Measurements from ENCODE around the gene SMAD6.

SMAD6 gene

DNA sequence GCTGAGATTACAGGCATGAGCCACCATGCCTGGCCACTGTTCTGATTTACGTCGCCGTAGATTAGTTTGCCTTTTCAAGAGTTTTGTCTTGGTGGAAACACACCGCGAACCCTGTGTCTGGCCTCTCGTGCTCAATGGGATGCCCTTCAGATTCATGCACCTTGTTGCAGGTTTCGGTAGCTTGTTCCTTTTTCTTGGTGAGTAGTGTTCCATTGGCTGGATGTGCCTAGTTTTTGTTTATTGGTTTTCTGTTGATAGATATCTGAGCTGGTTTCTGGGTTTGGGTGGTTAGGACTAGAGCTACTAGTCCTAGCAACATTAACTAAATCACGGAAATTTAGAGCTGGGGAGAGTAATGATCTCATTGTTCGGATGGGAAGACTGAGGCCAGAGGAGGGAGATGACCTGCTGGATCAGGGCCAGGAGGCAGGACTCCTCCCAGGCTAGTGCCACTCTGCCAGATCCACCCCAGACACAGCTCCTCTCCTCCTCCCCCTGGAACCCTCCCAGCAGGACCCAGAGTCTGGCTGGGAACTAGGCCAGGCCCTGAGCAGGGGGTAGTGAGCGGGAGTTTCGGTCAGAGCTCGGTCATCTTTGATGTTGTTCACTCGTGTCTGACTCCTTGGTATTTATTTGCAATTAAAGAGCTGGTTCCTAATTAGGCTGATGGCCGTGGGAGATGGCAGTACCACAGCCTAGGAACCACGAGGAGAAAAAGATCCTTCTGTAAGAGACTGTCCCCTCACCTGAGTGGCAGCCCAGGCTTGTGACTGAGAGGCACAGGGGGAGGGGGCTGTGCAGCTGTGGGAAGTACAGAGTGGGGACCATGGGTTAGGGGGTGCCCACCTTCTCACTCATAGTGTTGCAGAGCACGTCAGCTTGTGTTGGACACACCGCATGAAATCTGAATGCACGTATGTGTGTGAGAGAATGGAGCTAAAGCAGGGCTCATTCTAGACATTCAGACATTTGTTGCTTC is 73.4 kb downstream of the SMAD6 start:
- DNase-seq (ENCODE audit: low spot score): no peak

DNA sequence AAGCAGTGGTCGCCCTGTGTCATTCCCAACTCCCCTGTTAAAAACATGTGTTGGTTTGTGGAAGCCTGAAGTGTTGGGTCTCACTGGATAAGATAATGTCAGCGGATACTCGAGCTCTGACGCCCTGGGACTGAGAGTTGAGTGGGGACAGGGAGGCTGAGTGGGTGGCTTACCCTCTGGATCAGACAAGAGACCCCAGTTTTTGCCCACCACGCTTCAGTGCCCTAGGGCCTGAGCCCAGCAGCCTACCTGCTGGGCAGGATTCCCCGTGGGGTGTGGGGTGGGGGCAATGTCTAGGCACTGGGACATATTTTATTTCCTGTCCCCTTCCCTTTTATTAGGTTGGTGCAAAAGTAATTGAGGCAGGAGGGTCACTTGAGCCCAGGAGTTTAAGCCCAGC is 75.0 kb downstream of the SMAD6 start:
- no peak for DNase-seq (ENCODE audit: low spot score)

DNA sequence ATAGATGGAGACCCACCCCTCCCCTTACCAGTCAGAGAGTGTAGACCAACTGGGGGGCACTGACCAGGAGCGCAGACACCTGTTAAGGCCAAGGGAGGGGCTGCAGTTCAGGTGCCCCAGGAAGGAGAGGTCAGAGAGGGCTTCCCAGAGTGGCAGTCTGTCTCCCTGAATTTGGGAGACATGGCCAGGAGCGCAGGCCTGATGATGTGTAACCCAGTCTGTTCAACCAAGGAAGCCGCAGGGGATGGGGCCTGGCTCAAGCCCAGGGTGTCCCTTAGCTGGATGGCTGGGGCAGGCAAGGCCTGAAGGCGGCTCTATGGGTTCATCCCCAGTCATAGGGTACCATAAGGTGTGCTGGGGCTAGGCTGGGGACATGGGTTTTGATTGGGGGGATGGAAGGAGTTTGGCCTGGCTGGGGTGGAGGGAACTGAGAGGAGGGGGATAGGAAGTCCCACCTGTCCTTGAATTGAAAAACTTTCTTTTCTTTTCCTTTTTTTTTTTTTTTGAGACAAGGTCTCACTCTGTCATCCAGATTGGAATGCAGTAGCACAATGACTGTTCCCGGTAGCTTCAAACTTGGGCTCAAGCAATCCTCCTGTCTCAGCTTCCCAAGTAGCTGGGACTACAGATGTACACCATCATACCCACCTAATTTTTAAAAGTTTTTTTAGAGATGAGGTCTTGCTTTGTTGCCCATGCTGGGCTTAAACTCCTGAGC is 75.7 kb downstream of the SMAD6 start:
- no peak for DNase-seq (ENCODE audit: low spot score)

DNA sequence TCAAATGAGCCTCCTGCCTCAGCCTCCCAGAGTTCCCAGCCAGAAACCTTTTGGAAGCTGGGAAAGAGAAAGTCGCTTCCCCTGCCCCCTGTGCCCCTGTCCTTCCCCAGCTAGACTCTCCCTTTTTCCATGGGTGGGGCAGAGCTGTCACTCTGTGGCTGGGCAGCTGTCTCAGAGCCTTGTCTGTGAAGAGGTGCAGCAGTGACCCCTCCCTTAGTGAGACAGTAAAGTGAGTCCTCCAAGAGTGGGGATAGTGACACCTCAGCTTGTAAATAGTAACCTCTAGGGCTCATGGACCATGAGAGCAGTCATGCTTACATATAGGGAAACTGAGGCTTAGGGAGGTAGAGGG is 76.3 kb downstream of the SMAD6 start:
- no peak for DNase-seq (ENCODE audit: low spot score)

DNA sequence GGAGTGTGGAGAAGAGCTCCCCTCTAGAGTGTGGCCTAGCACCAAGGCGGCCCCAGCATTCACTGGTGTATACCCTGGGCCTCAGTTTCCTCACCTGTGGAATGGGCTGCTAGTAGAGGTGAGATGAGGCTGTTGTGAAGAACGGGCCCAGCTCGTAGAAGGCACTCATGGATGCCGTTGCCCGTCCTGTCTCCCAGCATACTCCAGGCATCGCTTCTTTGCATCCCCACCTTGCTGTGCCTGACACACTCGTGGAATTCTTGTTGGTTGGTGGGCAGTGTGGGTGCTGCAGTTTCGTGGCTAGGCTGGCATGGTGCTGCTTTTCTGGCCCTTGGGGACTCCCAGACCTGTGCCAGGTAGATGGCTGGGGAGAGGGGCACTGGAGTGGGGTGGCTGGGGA is 76.7 kb downstream of the SMAD6 start:
- no peak for DNase-seq (ENCODE audit: low spot score)

DNA sequence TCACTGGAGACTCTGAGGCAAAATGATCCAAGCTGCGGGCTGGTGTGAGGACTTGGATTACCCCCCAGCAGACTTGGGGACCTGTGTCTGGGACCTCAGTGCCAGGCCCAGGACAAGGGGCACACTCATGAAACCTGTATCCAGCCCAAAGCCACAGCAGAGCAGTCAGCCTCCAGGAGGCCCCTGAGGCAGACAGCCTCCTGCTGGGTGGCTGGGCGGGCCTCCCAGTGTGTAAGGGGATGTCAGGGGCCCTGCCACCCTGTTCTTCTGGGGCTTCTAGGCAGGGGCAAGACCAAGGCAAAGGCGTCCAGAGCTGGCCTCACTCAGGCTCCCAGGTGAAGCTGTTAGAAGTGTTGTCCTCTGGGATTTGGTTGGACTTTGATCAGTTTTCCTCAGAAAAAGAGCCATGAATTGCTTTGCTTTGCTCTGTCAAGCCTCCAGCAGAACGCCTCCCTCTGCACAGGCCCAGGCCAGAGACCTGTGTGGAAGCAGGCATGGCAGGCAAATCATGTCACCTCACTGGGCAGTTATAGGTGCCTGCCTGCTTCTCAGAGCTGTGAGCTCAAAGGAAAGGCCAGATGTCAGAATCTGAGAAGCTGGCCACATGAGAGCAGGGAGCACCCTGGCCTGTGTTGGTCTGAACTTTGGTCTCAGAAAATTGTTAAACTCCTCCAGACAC is 77.4 kb downstream of the SMAD6 start:
- no peak for DNase-seq (ENCODE audit: low spot score)

DNA sequence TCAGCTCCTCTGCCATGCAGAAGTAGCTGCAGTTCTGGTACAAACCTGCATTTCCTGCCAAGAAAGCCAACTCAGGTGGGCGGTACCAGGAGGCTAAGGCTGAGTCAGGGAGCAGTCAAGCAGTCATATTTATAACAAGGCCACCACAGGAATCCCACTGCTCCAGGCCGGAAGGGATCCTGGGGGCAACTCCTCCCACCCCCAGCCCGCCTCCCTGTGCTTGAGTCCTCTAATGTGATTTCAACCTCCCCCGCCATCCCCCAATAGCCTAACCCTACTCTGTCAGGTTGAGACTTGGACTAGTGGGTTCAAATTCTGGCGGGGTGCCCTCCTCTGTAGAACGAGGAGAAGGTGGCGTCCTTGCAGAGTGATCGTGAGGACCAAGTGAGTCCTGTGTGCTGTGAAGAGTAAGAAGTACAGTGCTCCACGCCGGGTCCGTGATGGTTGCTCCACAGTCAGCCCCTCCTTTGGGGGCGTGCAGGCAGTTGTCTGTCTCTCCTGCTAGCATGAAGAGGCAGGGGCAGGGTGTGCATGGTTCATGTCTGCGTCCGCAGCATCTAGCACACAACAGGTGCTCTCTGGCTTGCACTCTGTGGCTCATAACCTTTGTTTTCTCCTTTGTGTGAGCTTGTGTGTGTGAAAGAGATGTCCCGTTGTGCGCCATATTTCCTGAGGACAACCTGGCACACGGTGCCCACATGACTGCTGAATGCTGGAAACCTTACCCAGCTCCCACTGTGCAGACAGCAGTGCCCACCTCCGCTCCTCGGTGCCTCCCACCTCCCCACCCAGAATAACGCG is 78.3 kb downstream of the SMAD6 start:
- DNase-seq (ENCODE audit: low spot score): no peak

DNA sequence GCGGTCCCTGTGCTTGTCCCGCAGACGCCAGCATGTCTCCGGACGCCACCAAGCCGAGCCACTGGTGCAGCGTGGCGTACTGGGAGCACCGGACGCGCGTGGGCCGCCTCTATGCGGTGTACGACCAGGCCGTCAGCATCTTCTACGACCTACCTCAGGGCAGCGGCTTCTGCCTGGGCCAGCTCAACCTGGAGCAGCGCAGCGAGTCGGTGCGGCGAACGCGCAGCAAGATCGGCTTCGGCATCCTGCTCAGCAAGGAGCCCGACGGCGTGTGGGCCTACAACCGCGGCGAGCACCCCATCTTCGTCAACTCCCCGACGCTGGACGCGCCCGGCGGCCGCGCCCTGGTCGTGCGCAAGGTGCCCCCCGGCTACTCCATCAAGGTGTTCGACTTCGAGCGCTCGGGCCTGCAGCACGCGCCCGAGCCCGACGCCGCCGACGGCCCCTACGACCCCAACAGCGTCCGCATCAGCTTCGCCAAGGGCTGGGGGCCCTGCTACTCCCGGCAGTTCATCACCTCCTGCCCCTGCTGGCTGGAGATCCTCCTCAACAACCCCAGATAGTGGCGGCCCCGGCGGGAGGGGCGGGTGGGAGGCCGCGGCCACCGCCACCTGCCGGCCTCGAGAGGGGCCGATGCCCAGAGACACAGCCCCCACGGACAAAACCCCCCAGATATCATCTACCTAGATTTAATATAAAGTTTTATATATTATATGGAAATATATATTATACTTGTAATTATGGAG is 79.1 kb downstream of the SMAD6 start:
- DNase-seq (ENCODE audit: low spot score): no peak

DNA sequence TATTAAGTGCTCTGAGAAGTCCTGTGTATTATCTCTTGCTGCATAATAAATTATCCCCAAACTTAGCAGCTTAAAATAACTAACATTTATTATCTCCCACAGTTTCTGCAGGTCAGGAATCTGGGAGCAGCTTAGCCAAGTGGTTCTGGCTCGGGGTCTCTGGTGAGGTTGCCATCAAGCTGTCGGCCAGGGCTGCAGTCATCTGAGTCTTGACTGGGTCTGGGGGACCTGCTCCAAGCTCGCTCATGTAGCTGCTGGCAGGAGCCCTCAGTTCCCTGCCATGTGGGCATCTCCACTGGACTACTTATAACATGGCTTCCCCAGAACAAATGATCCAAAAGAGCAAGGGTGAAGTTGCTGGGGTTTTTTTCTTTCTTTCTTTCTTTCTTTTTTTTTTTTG is 80.7 kb downstream of the SMAD6 start:
- no peak for DNase-seq (ENCODE audit: low spot score)

DNA sequence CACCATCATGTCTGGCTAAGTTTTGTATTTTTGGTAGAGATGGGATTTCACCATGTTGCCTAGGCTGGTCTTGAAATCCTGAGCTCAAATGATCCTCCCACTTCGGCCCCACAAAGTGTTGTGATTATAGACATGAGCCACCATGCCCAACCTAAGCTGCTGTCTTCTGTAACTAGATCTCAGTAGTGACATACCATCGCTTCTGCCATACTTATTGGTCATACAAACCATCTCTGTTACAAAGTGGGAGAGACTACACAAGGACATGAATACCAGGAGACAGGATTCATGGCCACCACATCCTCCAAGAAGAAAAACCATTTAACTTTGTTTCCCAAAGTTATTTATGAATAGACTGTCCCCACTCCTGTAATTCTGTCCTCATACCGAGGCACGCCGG is 81.3 kb downstream of the SMAD6 start:
- DNase-seq (ENCODE audit: low spot score): no peak

DNA sequence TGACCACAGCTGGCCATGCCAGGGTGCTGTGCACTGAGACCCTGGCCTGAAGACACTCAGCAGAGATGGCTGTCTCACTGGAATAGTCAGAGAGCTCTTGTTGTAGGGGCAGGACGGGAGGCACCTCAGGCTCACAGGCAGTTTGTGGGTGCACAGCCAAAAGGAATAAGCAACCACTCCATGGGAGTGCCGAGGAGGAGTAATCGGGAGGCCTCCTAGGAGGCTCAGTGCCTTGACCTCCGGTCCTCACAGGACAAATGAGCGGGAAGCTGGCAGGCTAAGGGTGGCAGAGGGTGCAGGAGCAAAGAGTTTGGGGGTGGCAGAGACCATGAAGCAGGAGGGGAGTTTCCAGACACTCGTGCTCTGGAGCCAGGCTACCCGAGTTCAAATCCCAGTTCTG is 81.7 kb downstream of the SMAD6 start:
- DNase-seq (ENCODE audit: low spot score): no peak

DNA sequence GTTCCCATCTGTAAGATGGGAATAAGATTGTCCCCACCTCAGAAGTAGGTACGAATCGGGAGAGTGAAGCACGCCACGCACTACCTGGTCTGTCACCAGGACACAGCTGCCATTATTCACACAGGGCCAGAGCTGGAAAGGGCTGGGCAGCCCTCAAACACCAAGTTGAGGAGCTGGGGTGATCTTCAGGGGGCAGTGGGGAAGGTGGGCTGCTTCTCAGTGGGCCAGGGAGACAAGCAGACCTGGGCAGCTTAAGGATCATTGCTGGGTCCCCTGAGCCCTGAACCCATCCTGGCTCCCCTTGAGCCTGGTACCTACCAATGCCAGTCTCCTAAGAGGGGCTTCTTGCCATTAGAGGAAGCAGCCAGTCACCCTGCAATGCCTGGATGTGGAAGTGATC is 82.1 kb downstream of the SMAD6 start:
- DNase-seq (ENCODE audit: low spot score): no peak

DNA sequence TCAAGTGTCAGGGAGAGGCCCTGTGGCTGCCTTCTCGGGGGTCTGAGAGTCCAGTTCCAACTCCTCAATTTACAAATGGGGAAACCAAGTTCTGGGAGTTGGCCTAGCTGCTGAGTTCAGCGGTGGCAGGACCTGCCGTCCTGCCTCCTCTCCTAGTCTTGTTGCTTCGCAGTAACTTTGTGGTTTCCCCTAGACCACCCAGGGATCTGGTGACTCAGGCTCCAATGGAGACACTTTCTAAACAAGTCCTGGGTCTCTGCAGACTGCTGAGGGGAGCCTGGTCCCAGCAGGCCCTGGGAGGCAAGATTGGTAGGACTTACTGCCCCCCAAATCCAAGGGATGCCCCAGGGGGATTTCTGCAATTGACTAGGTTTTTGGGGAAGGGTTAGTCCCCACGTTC is 83.6 kb downstream of the SMAD6 start:
- DNase-seq (ENCODE audit: low spot score): no peak

DNA sequence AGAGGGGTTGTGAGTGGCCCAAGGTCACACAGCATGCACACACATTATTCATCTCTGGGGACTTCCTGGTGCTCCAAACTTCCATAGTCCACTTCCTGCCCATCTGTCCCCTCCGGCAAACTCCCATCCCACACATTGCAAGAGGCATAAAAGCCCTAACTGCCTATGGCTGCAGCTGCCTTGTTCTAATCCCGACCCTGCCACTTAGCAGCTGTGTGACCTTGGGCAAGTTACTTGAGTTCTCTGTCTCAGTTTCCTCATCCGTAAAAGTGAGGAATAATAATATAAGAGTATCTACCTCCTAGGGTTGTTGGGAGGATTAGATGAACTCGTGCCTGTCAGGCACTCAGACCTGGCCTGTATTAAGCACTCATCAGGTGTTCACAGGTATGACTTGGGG is 84.2 kb downstream of the SMAD6 start:
- no peak for DNase-seq (ENCODE audit: low spot score)

DNA sequence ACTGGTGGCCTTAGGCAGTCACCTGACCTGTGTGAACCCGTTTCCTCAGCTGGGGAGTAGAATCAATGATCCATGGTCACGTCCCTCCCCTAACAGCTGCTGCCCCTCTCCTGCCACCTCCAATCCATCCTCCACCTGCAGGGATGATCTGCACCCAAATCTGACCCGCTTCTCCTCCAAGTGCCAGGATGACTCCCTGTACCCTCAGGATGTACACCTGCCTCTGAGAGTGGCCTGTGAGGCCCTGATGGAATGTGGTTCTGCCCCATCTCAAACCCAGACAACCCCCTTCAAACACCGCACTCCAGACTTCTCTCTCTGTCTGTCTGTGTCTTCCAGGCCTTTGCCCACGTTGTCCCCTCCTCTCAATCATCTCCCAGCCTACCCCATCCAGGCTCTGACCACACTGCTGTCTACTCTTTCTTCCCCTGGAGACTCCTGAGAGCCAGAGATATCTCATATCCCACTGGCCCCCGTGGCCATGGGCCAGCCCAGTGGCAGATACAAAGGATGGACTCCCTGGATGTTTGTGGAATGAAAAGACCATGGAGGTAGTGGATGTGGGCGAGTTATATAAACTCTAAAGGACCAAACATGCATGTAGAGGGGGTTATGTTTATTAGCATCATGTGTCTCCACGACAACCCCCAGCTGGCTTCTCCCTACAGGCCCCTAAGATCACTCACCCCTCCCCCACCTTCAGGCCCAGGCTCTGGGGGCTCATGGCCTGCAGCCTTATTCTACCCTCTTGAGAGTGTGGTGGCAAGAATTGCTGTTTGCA is 84.9 kb downstream of the SMAD6 start:
- DNase-seq (ENCODE audit: low spot score): no peak

DNA sequence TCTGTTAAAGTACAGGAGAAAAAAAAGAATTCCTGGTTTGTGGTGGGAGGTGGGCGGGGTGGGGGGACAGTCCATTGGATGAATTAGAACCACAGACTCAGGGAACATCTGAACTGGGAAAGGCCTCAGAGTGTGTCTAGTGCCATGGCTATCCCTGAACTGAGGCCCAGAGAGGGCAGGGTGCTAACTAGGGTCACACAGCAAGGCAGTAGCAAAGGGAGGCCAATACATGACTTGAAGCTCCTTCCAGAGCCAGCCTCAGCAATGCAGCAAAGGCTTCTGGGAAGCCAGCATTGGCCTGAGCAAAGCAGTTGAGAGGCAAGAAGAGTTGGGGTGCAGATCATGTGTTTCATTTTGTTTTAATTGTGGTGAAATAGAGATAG is 85.4 kb downstream of the SMAD6 start:
- DNase-seq (ENCODE audit: low spot score): no peak

DNA sequence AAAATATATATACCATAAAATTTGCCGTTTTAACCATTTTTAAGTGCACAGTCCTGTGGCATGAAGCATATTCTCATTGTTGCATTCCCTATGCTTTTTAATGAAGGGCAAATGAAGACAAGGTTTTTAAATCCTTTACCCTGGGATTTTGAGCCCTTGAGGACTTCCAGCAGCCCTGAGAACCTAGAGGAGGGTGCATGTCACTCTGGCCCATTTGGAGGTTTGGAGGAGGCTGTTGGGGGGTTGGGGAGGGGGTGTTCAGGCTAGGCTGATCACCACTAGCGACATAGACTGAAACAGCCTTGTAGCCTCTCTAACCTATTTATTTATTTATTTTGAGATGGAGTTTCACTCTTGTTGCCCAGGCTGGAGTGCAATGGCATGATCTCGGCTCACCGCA is 86.0 kb downstream of the SMAD6 start:
- no peak for DNase-seq (ENCODE audit: low spot score)

DNA sequence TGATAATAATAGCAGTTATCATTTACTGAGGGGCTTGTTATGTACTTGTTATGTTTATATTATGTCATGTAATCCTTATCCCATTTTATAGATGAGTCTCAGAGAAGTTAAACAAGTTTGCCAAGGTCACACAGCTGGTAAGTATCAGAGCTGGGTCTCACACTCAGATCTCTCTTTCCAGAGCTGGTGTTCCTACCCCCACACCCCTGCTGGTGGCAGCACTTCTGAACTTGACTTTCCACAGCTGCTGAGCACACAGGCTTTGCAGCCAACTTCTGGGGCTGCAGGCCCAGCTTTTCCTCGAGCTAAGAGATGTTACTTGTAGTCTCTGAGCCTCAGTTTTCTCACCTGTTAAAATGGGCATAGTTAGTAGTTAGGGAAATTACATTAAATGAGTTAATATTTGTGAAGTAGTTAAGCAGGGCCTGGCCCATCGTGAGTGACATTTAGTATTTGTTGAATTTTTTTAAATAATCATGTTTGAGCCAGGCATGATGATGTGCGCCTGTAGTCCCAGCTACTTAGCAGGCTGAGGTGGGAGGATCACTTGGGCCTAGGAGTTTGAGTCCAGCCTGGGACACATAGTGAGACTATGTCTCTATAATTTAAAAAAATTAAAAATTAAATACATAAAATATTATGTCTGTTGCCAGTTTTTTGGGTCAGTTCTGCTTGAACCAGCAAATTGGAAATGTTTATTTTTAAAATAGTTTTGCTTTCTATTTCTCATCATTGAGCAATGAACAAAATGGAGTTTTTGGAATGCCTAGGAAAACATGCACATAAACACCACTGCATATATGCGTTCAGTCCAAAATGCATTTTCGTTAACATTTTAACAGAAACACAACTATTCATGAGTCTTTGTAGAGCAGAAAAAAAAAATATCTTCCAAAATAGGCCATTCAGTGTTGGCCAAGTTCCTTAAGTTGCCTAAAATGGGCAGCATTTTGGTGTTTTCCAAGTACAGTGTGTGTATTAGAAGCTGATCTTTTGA is 87.3 kb downstream of the SMAD6 start:
- DNase-seq (ENCODE audit: low spot score): no peak

DNA sequence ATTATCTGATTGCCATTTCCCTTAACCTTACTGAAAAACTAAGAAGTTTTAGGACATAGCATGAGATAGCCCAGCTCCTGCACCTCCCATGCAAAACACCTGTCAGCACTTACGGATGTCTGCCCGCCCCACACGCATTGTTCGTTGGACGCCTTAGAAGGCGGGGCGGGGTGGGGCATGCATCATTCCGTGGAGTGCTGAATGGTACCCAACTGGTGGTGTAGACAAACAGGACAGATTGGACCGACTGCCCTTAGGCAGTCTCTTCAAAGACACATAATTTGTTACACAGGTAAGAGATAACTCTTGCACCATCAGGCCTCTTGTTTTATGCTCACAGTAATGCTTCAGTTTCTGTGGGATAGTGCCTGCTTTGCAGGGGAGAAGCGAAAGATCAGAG is 93.8 kb downstream of the SMAD6 start:
- DNase-seq (ENCODE audit: low spot score): no peak
